ENCODE results near the gene PARP9. TPM values are rescaled to one million over a fixed set of nuclear protein-coding genes. Genes with fewer than 3 reads are reported as not detected.
"Not testable (repeated sequence)": the region's sequence is repeated elsewhere in the genome, so short reads cannot be mapped to it uniquely, and the experiment has no call there.

Gene PARP9
- total RNA-seq, 2 donors from 2014 or later: 13.2 to 17.1 TPM

- intact Hi-C loops (cut with DNase I): no loop called here
- TF ChIP-seq CTCF (IDR thresholded peaks at IDR 0.05): no peak
- no peak for TF ChIP-seq POLR2A (IDR thresholded peaks at IDR 0.05)
- Histone ChIP-seq H3K27ac (no peak within 1 kb of the TSS), H3K4me1 (peaks cover 12% of the 10 kb centered on the region), H3K4me3 (no peak within 1 kb of the TSS), H3K27me3 (no peaks in the 10 kb centered on the region), H3K9me3 (peaks cover 0 to 6% (median 0%) of the 10 kb centered on the region in 3 donors), H3K36me3 (replicated peaks in 1 of 2; ENCODE audit: insufficient read depth in 1 of 2, low read depth in 2 of 2) (no peaks in the 10 kb centered on the region)
- DNase-seq (peak in 1 of 4 donors; percentile 4), ATAC-seq (no peak)
- 16 to 41% methylated on average over 21 to 40 of the region's 40 CpGs for WGBS, 2 donors
These were observed 13.4 kb upstream of the PARP9 start, which contains the start of gene PARP15 for GRCh38 chr3:122577409-122578031. TSS of gene PARP15 (plus strand) at chr3:122577650. CDS start at chr3:122577668, 18 bp downstream.

- Histone ChIP-seq H3K36me3 (replicated peaks in 1 of 2; ENCODE audit: insufficient read depth in 1 of 2, low read depth in 2 of 2) (no peaks in the 10 kb centered on the region), H3K27ac (no peak overlapping the region), H3K27me3 (no peaks in the 10 kb centered on the region), H3K4me3 (no peak overlapping the region), H3K9me3 (no peaks in the 10 kb centered on the region), H3K4me1 (peaks cover 12% of the 10 kb centered on the region)
- intact Hi-C loops (cut with DNase I): no loop called here
- no peak for TF ChIP-seq CTCF (IDR thresholded peaks at IDR 0.05)
- no peak for TF ChIP-seq POLR2A (IDR thresholded peaks at IDR 0.05)
- DNase-seq (no peak), ATAC-seq (no peak)
- 74 to 75% methylated on average over 8 of the region's 8 CpGs for WGBS, 2 donors
These were observed 12.3 kb upstream of the PARP9 start for GRCh38 chr3:122576174-122576940.

GRCh38 chr3:122572940-122573412 lies 8.9 kb upstream of the PARP9 start:
- no peak overlapping the region for H3K4me3 ChIP-seq
- TF ChIP-seq POLR2A (IDR thresholded peaks at IDR 0.05) (no peak), CTCF (IDR thresholded peaks at IDR 0.05) (peak in 1 of 7 experiments; percentile 23)
- H3K27me3 ChIP-seq: no peaks in the 10 kb centered on the region
- peaks cover 4 to 7% of the 10 kb centered on the region in 2 donors for H3K36me3 ChIP-seq (replicated peaks in 1 of 2; ENCODE audit: insufficient read depth in 1 of 2, low read depth in 2 of 2)
- intact Hi-C loops (cut with DNase I): no loop called here
- ATAC-seq: peak; percentile 55
- H3K4me1 ChIP-seq: peaks cover 18% of the 10 kb centered on the region
- H3K27ac ChIP-seq: peak overlapping the region in 2 of 4 donors; percentile 14 to 30
- no peaks in the 10 kb centered on the region for H3K9me3 ChIP-seq
- DNase-seq: peak in 3 of 4 donors; percentile 22 to 52 (median 34)
- WGBS, 2 donors: 50 to 55% methylated on average over 3 of the region's 3 CpGs

GRCh38 chr3:122568755-122569154 lies 4.7 kb upstream of the PARP9 start:
- Histone ChIP-seq H3K27ac (no peak overlapping the region), H3K9me3 (no peaks in the 10 kb centered on the region), H3K4me3 (no peak overlapping the region), H3K27me3 (no peaks in the 10 kb centered on the region), H3K4me1 (peaks cover 28% of the 10 kb centered on the region), H3K36me3 (replicated peaks in 1 of 2; ENCODE audit: insufficient read depth in 1 of 2, low read depth in 2 of 2) (peaks cover 6 to 7% of the 10 kb centered on the region in 2 donors)
- no peak for TF ChIP-seq POLR2A (IDR thresholded peaks at IDR 0.05)
- no peak for TF ChIP-seq CTCF (IDR thresholded peaks at IDR 0.05)
- 55 to 58% methylated on average over 3 of the region's 3 CpGs for WGBS, 2 donors
- ATAC-seq (no peak), DNase-seq (no peak)
- intact Hi-C loops (cut with DNase I): no loop called here

- peaks cover 30% of the 10 kb centered on the region for H3K4me1 ChIP-seq
- H3K27ac ChIP-seq; intact Hi-C loops (cut with DNase I); H3K27me3 ChIP-seq; ATAC-seq; DNase-seq; H3K36me3 ChIP-seq (replicated peaks in 1 of 2; ENCODE audit: insufficient read depth in 1 of 2, low read depth in 2 of 2); H3K9me3 ChIP-seq; H3K4me3 ChIP-seq: not testable (repeated sequence)
- 95 to 99% methylated on average over 7 of the region's 7 CpGs for WGBS, 2 donors
These were observed 4.0 kb upstream of the PARP9 start for GRCh38 chr3:122568131-122568530.

Measured in body of pancreas (tissue), 4 donors.